SW 1271 (cell line): ENCODE measurements around the gene FAN1.
"Not testable (repeated sequence)": the region's sequence is repeated elsewhere in the genome, so short reads cannot be mapped to it uniquely, and the experiment has no call there.

Experiments used
- DNase-seq, 2 experiments: peaks; one replicate each; lab custom pipeline; 2025; lab: John Stamatoyannopoulos, UW

FAN1 gene

DNA sequence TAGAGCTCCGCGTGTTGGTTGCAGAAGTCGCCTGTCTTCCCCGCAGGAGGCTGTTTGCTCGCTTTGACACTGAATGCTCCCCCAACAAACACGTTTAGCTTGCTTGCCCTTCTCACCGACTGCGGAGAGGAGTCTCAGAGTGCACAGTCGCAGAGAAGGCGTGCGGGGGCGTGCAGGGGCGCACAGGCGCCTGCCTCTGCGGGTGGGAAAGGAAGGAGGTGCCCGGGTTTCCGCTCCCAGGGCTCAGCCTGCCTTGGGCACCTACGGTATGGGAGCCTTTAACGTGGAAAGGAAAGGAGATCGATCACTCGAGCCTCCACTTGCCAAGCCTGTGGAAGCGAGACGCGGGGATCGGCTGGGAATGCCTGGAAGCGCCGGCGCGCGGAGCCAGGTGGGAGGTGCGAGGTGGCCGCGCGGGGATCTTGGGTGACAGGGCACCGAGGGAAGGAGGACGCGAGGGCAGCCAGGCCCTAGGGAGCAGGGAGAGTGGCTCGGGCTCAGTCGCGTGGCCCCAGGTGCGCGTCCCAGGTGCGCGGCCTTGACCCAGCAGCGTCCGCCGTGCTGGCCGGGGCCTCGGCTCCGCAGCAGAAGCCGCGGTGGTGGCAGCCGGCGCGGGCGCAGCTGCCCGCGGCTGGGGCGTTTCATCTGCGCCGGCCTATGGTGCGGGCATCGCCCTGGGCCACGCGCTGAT is at the start of gene FAN1:
Gene FAN1, plus strand, starts transcription at position 419 of the 691 bp plus-strand sequence. CDS start 749 bp downstream, outside the sequence.
- DNase-seq, result peak; percentile 52 to 70

DNA sequence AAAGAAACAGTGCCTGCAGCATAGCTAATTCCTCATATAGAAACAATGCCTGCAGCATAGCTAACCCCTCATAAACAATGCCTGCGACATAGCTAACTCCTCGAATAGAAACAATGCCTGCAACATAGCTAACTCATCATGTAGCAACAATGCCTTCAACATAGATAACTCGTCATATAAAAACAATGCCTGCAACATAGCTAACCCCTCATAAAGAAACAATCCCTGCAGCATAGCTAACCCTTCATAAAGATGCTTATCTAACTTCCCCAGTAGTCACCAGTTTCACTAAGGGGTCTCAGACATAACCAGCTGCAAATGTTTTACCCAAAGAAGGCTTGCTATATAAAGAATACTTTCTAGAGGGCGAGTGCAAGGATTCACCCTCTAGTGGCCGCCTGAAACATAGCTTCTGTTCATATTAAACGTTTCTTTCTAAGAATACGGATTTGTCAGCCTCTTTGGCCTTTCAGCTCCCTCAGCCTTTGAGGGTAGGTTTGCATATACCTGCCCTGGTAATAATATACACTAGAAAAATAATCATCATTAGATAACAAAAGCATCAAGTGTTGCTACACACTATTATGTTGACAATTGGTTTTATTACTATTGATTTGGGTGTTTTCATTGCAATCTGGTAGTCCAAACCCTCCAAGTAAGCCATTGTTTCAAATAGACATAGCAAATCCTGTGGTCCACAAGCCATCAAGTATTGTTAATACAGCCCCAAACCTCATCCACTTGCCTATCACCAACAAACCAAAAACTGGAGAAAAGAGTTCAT is 44.4 kb upstream of the FAN1 start:
- DNase-seq, result no peak

DNA sequence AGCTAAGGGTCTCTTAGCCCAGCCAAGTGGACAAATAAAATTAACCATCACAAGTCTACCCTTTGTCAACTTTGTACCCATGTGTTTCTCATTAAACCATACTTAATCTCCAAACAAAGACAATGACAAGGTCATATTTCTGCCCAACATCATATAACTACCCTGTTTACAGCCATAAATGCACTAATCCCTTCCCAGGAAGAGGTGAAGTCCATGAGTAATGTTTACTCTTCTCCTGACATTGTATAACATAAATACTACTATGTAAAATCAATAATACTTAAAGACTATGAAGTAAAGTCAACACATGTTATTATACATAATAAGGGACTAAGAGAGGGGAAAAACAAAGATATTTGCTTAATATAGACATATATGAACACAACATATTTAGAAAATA is 38.5 kb upstream of the FAN1 start:
- no peak for DNase-seq

DNA sequence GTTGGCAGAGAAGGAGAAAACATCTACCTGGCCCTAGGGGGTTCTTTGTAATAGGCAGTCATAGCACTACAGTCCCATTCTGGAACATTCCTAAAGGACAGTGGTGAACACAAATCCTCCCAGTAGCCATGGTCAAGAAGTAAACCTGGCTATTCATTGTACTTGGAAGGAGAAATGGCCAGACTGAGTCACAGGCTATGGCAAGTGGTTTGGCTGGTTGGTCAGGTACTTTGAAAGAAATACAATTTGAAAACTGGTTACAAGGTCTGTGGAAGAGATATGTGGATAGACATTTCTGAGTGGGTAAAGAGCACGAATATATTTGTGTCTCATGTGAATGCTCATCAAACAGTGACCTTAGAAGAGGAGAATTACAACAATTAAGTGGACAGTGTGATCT is 33.0 kb upstream of the FAN1 start:
- DNase-seq, result no peak

DNA sequence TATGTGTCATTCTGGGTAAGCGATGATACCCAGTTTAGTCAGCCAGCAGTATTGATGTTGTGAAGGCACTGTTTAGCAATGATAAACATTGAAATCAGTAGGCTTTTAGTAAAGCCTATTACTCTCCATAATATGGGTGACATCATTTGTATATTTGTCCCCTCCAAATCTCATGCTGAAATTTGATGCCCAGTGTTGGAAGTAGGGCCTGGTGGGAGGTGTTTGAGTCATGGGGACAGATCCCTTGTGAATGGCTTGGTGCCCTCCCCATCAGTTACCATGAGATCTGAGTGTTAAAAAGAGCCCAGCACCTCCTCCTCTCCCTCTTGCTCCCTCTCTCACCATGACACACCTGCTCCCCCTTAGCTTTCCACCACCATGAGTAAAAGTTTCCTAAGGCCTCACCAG is 31.4 kb upstream of the FAN1 start:
- DNase-seq, result no peak

DNA sequence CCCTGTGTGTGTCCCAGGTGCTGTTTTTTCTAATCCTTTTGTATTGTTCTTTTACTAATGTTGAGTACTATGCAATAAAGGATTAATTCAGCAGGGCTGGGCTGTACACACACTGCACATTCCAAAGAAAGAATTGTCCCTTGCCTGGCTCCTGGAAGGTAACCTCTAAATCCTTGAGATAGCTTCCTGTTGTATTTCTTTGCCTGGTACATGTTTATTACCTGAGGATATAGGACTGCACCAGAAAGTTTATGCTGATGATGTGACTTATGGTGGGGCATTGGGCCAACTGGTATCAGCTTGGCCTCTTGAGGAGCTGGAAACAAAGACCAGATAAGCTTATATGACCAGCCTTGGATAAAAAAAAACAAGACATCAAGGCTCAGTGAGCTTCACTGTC is 26.6 kb upstream of the FAN1 start:
- DNase-seq, result no peak

DNA sequence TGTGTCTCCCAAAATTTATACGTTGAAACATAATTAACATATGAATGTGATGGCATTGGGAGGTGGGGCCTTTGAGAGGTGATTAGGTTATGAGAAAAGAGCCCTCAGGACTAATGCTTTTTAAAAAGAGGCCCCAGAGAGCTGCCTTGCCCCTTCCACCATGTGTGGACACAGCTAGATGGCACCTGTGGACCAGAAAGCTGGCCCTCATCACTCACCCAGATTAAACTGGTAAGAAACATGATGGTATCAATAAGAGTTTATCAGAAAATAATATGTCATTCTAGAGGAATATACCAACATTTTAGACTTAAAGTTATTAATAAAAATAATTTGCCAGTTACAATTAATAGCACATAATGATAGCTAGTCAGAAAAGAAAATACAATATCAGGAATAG is 25.2 kb upstream of the FAN1 start:
- DNase-seq, result no peak

DNA sequence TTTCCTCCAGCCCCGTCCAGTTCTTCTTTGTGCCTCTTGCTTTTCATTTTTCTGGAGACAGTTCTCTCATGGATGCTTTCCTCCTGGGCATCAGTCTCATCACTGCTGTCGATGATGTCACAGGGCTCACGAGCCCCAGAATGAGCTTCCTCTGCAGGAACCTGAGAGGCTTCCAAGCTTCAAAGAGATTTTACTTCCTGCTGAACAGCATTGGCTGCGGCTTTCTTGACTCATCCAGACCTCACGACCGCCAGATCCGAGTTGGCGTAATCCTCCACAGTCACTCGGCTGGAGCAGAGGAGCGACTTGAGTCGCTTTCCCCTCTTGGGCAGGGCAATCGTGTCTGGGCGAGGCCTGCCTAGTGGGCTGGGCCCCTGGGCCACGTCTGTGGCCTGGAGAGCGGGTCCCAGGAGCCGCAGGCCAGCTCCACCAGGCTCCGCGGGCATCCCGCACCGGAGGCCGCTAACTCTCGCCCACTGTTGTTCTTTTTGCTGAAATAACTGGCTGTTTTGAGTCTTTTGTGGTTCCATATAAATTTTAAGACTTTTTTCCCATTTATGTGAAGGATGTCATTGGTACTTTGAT is 20.8 kb upstream of the FAN1 start:
- DNase-seq, result no peak

DNA sequence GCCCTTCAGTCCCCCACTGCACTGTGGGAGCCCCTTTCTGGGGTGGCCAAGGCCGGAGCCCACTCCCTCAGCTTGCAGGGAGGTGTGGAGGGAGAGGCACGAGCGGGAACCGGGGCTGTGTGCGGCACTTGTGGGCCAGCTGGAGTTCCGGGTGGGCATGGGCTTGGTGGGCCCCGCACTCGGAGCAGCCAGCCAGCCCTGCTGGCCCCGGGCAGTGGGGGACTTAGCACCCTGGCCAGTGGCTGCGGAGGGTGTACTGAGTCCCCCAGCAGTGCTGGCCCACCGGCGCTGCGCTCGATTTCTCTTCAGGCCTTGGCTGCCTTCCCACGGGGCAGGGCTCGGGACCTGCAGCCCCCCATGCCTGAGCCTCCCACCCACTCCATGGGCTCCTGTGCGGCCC is 20.0 kb upstream of the FAN1 start:
- not testable (repeated sequence) for DNase-seq

DNA sequence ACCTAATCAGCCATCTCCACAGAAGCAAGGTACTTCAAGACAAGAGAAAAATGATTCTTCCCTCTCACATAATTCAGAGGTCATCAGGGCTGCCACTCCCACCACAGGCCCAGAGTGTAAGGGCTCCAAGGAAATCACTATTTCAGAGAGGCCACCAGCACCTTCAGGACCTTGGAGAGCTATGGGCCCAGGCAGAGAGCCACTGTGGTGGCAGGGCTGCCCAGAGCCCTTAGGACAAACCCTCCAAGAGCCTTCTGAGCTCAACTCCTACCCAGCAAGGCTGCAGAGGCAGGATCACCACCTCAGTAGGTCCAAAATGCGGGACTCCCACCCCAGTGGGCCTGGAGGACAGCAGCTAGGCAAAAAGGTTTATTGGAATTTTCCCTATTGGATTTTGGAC is 17.9 kb upstream of the FAN1 start:
- DNase-seq, result no peak

DNA sequence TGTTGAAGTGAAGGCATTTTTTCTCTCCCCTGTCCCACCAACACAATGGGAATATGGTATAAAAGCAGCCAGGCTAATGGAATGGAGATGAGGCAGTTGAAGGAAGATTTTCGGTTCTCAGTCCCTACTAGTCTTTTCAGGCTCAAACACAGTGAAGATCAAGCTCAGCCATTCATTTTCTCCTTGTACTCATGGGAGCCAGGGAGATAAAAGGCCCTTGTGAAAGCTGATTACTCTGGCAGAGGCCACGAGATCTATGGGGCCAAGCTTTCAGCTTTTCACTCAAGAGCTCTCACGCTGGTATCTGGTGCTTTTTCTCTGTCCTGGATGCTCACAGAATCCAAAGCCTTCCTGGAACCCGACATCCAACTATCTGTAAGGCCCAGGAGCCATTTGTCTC is 14.5 kb upstream of the FAN1 start:
- no peak for DNase-seq

DNA sequence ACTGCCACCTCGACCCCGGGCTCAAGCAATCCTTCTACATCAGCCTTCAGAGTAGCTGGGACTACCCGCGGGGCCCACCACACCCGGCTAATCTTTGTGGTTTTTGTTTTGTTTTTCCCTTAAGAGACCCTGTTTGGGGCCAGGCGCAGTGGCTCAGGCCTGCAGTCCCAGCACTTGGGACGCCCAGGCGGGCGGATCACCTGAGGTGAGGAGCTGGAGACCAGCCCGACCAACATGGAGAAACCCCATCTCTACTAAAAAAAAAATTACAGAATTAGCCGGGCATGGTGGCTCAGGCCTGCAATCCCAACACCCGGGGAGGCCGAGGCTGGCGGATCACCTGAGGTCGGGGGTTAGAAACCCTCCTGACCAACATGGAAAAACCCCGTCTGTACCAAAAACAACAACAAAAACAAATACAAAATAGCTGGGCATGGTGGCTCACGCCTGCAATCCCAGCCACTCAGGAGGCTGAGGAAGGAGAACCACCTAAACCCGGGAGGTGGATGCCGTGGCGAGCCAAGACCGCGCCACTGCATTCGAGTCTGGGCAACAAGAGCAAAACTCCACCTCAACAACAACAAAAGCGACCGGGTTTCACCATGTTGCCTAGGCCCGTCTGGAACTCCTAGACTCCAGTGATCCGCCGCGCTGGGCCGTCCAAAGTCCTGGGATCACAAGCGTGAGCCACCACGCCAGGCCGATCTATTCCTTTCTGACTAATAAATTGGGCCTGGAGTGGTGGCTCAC is 8.1 kb upstream of the FAN1 start:
- DNase-seq, result no peak

DNA sequence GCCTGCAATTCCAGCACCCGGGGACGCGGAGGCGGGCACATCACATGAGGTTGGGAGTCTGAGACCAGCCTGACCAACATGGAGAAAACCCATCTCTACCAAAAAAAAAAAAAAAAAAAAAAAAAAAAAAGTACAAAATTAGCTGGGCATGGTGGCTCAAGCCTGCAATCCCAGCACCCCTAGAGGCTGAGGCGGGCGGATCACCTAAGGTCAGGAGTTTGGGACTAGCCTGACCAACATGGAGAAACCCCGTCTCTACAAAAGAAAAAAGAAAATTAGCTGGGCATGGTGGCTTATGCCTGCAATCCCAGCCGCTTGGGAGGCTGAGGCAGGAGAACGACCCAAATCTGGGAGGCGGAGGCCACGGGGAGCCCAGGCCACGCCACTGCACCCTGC is 7.5 kb upstream of the FAN1 start:
- DNase-seq, result no peak

DNA sequence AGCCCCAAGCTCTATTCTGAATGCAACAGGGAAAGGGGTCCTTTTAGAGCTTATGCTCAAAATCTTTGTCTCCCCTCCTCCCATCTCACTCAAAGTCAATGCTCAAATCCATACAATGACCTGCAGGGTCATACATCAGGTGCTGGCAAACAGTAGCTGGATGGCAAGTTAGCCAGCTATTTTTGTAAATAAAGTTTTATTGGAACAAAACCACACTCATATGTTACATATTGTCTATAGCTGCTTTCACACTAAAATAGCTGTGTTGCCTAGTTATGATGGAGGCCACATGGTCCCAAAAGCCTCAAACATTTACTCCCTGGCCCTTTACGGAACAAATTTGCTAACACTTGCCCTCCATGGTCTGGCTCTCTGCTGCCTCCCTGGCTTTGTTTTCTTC is 1.8 kb upstream of the FAN1 start:
- no peak for DNase-seq

DNA sequence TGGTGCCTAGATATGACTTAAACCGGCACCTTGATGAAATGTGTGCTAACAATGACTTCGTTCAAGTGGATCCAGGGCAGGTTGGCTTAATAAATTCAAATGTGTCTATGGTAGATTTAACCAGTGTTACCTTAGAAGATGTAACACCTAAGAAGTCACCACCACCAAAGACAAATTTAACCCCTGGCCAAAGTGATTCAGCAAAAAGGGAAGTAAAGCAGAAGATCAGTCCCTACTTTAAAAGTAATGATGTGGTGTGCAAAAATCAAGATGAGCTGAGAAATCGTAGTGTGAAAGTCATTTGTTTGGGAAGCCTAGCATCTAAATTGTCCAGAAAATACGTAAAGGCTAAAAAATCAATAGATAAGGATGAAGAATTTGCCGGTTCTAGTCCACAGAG is 1.1 kb downstream of the FAN1 start:
- DNase-seq, result no peak

DNA sequence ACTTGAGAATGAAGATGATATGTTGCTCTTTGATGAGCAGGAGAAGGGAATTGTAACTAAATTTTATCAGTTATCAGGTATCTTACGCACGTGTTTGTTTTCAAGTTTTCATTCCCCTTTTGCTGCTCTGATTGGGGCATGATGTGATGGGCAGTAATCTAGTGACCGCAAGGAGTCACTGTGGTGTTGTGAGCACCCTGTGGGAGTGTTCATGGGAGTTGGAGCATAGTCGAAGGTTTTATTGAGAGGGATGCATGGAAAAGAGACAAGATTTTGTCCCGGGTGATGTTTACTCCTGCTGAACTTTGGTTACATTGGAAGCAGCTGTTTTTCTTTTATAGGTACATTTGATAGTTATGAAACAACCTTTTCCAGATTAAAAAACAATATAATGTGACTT is 2.1 kb downstream of the FAN1 start:
- no peak for DNase-seq

DNA sequence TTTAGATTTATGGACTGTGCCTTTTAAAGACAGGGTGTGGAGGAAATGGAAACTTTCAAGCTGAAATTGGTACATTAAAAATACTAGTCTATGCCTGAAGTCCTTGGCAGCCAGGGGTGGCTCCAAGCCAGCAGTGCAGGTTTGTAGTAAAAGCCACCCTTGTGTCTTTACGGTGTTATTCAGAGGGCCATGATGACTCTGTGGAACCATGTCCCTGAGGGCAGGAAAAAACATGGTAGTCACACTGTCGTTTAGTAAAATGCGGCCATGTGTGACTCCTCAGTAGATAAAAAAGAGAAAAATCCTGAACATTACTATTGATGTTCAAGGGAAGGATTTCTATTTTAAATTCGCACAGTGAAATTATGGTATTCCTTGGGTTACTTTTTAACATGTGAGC is 2.7 kb downstream of the FAN1 start:
- no peak for DNase-seq

DNA sequence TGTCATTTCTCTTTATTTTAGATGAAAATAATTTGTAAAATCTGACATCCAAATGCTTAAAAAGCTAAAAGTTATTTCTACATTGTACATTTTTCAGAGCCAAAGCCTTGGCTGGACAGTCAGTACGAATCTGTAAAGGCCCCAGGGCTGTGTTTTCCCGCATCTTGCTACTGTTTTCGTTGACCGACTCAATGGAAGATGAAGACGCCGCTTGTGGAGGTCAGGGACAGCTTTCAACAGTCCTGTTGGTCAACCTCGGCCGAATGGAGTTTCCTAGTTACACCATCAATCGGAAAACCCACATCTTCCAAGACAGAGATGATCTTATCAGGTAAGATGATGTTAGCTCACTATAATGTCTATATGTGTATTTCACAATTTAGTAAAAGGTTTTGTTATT is 10.0 kb downstream of the FAN1 start:
- no peak for DNase-seq

DNA sequence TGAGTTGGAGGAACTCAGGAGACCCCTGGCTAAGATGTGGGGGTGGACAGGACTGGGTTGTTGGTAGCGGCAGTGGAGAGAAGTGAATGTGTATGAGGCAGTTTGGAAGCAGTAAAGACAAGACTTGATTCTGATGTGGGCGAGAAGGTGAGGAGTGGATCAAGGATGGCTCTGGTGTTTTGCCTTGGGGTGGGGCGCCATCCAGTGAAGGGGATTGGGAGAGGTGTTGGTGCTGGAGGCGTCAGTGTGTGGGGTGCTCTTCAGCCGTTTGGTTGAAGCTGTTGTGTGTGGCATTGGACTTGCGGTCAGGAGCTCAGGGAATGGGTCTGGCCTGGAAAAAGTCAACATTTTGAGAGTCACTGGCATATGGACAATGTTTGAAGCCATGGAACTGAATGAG is 13.3 kb downstream of the FAN1 start:
- no peak for DNase-seq

DNA sequence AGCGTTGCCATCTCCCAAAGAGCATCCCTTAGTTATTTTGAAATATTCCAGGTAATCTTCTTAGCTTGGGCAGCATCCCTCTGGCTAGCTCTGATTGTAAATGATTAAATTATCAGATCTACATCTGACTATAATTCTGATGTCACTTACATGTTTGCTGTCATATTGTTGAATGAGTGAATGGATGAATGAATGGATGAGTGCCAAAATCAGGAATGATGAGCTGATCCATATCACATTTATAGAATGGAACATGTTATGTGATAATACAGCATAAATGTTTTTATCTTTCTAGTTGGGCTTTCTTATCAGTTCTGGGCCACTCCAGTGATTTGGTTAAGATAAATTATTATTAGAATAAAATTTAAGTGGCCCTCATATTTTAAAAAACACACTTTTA is 14.0 kb downstream of the FAN1 start:
- DNase-seq, result no peak

DNA sequence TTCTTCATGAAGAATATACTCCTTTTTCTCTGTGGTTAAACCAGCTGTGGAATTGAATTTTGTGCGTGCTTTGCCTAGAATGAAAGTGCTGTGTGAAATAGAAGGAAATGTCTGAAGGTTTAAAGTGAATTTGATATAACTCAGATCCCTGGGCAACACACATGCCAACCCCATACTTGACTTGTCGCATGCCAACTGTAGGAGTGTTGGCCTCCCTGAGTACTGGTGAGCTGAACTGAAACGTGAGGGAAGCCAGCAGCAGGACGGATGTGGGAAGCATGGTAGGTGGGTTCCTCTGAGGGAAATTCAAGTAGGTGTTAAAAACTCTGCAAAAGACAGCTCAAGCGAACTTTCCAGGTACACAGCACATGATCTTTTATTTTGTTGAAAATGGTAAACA is 14.7 kb downstream of the FAN1 start:
- no peak for DNase-seq

DNA sequence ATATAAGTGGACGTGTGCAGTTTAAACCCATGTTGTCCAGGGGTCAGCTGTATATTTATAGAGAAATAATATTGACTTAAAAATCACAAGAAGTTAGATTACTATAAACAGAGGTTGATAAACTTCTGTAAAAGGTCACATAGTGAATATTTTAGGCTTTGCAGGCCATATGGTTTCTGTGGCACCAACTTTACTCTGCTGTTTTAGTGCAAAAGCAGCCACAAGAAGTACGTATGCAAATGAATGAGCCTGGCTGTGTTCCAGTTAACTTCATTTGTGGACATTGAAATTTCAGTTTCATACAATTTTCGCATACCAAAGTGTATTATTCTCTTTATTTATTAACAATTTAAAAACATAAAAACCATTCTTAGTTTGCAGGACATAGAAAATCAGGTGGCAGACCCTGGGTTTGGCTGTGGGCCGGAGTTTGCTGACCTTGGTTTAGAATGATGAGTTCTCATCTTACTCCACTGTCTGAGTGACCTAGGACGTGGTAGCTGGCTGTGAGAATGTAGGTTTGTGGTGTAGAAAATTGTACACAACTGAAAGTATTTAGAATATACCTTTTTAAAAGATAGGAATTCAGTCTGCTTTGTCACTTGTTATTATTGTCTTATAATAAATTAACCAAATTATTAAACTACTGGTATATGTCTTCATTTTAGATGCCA is 16.3 kb downstream of the FAN1 start:
- no peak for DNase-seq
